AG10803 (cell line): ENCODE measurements around the gene VPS37B.
A peak's percentile ranks its signal among the peaks of the same experiment; 100 is the strongest.

ENCODE experiments used
- DNase-seq: peaks from one replicate; pipeline ENCODE4 v3.0.0; 2010; ENCODE audit warnings: low read depth
- H3K4me3 ChIP-seq: 2 replicates; pipeline ENCODE4 v1.5.1; 2011; ENCODE audit warnings: mild to moderate bottlenecking, low read length, control low read depth
- CTCF ChIP-seq: conservative IDR thresholded peaks from 2 replicates; pipeline ENCODE4 v1.5.1; 2011; ENCODE audit warnings: mild to moderate bottlenecking, low read length, control low read depth, inconsistent platforms

Gene VPS37B

GRCh38 chr12:122887819-122888212, 8.1 kb downstream of the VPS37B start:
- DNase-seq: no peak
- H3K4me3 ChIP-seq: no peak overlapping the region
- TF ChIP-seq CTCF: no peak

- TF ChIP-seq CTCF: no peak
- no peak overlapping the region for H3K4me3 ChIP-seq
- no peak for DNase-seq
Observed at GRCh38 chr12:122886851-122887818, 8.8 kb downstream of the VPS37B start.

GRCh38 chr12:122886161-122886560, 9.8 kb downstream of the VPS37B start:
- H3K4me3 ChIP-seq: no peak overlapping the region
- TF ChIP-seq CTCF: no peak
- DNase-seq: no peak

GRCh38 chr12:122884860-122885259, 11.1 kb downstream of the VPS37B start:
- peak; percentile 25 for DNase-seq
- H3K4me3 ChIP-seq: no peak overlapping the region
- TF ChIP-seq CTCF: no peak

GRCh38 chr12:122884091-122884826, 11.7 kb downstream of the VPS37B start:
- DNase-seq: no peak
- no peak for TF ChIP-seq CTCF
- no peak overlapping the region for H3K4me3 ChIP-seq

- TF ChIP-seq CTCF: no peak
- H3K4me3 ChIP-seq: no peak overlapping the region
- no peak for DNase-seq
Observed at GRCh38 chr12:122882908-122883558, 12.9 kb downstream of the VPS37B start.
